Measurements from ENCODE around the gene RGPD4.

RGPD4 gene

DNA sequence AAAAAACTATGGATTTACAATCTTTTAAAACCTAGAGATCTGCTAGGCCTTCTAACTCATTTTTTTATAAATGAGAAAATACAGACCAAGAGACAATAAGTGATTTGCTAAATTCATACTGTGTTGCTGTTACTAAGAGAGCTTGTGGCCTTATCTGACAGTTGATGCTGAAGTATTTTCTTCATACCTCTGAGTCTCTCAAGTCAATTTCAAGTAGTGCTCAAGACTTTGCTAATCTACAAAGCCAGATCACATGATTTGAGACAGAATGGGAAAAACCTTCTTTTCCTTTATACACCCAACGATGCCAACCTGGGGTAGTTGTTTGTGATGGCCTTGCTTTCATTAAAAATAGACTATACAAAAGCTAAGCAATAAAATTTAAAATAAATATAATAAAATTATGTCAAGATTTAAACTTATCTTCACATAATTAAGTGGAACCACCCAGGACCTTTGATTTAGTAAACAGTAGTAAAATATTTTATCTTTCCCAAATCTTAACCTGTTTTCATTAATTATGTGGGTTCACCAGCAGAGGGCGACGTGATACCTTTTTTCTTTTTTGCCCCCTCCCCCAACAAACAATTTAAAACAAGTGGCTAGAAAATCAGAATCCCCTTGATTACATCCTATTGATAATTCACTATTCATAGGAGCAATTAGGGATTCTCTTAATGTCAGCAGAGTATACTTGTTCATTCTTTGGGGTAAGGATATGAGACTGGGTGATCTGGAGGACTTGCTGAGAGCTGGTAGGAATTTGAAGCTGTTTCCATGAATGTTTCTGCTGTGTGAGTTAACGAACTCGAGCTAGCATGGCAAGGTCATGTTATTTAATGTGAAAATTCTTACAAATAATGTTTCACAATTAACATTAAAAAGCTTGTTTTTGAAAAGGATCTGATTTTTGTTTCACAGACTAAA lies 110.0 kb downstream of the RGPD4 start:
- H3K4me1 ChIP-seq (ENCODE audit: control insufficient read depth, insufficient read depth, low read length) = no peaks in the 10 kb centered on the region
- no peak overlapping the region for H3K4me3 ChIP-seq (ENCODE audit: low read length)
- no peaks in the 10 kb centered on the region for H3K36me3 ChIP-seq (ENCODE audit: control insufficient read depth, insufficient read depth, low read length)
- H3K27me3 ChIP-seq (ENCODE audit: control insufficient read depth, insufficient read depth, low read length) = no peaks in the 10 kb centered on the region
- H3K27ac ChIP-seq (ENCODE audit: low read depth, low read length) = no peak overlapping the region
- no peak overlapping the region for H3K9ac ChIP-seq (ENCODE audit: low read length)
